Glutamatergic neuron (in vitro differentiated cells): ENCODE measurements around the gene UGT1A7. TPM values are rescaled to one million over a fixed set of nuclear protein-coding genes. Genes with fewer than 3 reads are reported as not detected.

Experiments
- DNase-seq: peaks from one replicate; pipeline ENCODE4 v3.0.0; 2022
- H3K27ac Mint-ChIP-seq: one replicate; pipeline ENCODE4 v1.8.0; 2020; ENCODE audit warnings: mild to moderate bottlenecking, mixed read lengths, inconsistent platforms; ENCODE audit not compliant: unreplicated experiment
- H3K27me3 Mint-ChIP-seq: one replicate; pipeline ENCODE4 v1.8.0; 2020; ENCODE audit warnings: mild to moderate bottlenecking, moderate library complexity, mixed read lengths, inconsistent platforms; ENCODE audit not compliant: unreplicated experiment
- H3K36me3 Mint-ChIP-seq: one replicate; pipeline ENCODE4 v1.8.0; 2020; ENCODE audit warnings: mild to moderate bottlenecking, mixed read lengths, inconsistent platforms; ENCODE audit not compliant: unreplicated experiment
- H3K4me1 Mint-ChIP-seq: one replicate; pipeline ENCODE4 v1.8.0; 2020; ENCODE audit warnings: mild to moderate bottlenecking, low read depth, mixed read lengths, inconsistent platforms; ENCODE audit not compliant: unreplicated experiment
- H3K4me3 Mint-ChIP-seq: one replicate; pipeline ENCODE4 v1.8.0; 2020; ENCODE audit warnings: mild to moderate bottlenecking, mixed read lengths, inconsistent platforms; ENCODE audit not compliant: unreplicated experiment
- H3K9me3 Mint-ChIP-seq: one replicate; pipeline ENCODE4 v1.8.0; 2020; ENCODE audit warnings: mild to moderate bottlenecking, moderate library complexity, mixed read lengths, inconsistent platforms; ENCODE audit not compliant: unreplicated experiment
- CTCF ChIP-seq: fragments of 200-600 bp; sonication (generic); IDR thresholded peaks from one replicate; pipeline ENCODE4 v1.5.0; 2021; ENCODE audit not compliant: partially characterized antibody, unreplicated experiment
- total RNA-seq: library from RNA; stranded (reverse); fragmentation: NEBNext Ultra II Directional; extraction: Animal tissue kit (Norgen Biotek cat#: 25700); gene quantifications from one replicate; pipeline ENCODE4 v1.2.1, GENCODE V29; 2021; ENCODE audit not compliant: unreplicated experiment

The UGT1A7 gene
- total RNA-seq, 1 donor from 2014 or later, result not detected

GRCh38 chr2:233758849-233759248 lies 77.1 kb downstream of the UGT1A7 start:
- no peak for DNase-seq
- Mint-ChIP-seq H3K4me1 (no peaks in the 10 kb centered on the region), H3K36me3 (no peaks in the 10 kb centered on the region), H3K27ac (no peak overlapping the region), H3K27me3 (peaks cover 3% of the 10 kb centered on the region), H3K9me3 (no peaks in the 10 kb centered on the region), H3K4me3 (no peak overlapping the region)
- TF ChIP-seq CTCF, result no peak

- no peak for TF ChIP-seq CTCF
- no peak for DNase-seq
- Mint-ChIP-seq H3K27ac (no peak within 1 kb of the TSS), H3K4me3 (no peak within 1 kb of the TSS), H3K36me3 (no peaks in the 10 kb centered on the region), H3K9me3 (no peaks in the 10 kb centered on the region), H3K4me1 (no peaks in the 10 kb centered on the region), H3K27me3 (peaks cover 3% of the 10 kb centered on the region)
These were observed 78.3 kb downstream of the UGT1A7 start, which contains the start of gene UGT1A1 for GRCh38 chr2:233760043-233760442. TSS of gene UGT1A1 (plus strand) at chr2:233760270. CDS start at chr2:233760288, 18 bp downstream.

GRCh38 chr2:233761040-233761769 lies 79.5 kb downstream of the UGT1A7 start:
- Mint-ChIP-seq H3K9me3 (no peaks in the 10 kb centered on the region), H3K27ac (no peak overlapping the region), H3K4me3 (no peak overlapping the region), H3K36me3 (no peaks in the 10 kb centered on the region), H3K4me1 (no peaks in the 10 kb centered on the region), H3K27me3 (peaks cover 3% of the 10 kb centered on the region)
- TF ChIP-seq CTCF, result no peak
- DNase-seq, result no peak

GRCh38 chr2:233764264-233764663 lies 82.6 kb downstream of the UGT1A7 start:
- Mint-ChIP-seq H3K27ac (no peak overlapping the region), H3K4me1 (no peaks in the 10 kb centered on the region), H3K36me3 (no peaks in the 10 kb centered on the region), H3K9me3 (no peaks in the 10 kb centered on the region), H3K4me3 (no peak overlapping the region), H3K27me3 (peaks cover 3% of the 10 kb centered on the region)
- DNase-seq, result no peak
- no peak for TF ChIP-seq CTCF

- no peak overlapping the region for H3K27ac Mint-ChIP-seq
- H3K9me3 Mint-ChIP-seq, result no peaks in the 10 kb centered on the region
- TF ChIP-seq CTCF, result no peak
- H3K4me3 Mint-ChIP-seq, result no peak overlapping the region
- no peak for DNase-seq
- no peaks in the 10 kb centered on the region for H3K36me3 Mint-ChIP-seq
- peaks cover 3% of the 10 kb centered on the region for H3K27me3 Mint-ChIP-seq
- H3K4me1 Mint-ChIP-seq, result no peaks in the 10 kb centered on the region
These were observed 83.1 kb downstream of the UGT1A7 start for GRCh38 chr2:233764761-233765160.
